Lung (tissue), 12 donors: ENCODE data around the gene ADAMTS12. TPM values are rescaled to one million over a fixed set of nuclear protein-coding genes. Genes with fewer than 3 reads are reported as not detected.
"Not testable (repeated sequence)": the region's sequence is repeated elsewhere in the genome, so short reads cannot be mapped to it uniquely, and the experiment has no call there.

Source experiments
- ATAC-seq: fragments of 200-7000 bp; cut with Tn5 transposase; one replicate; pipeline ENCODE4 v1.9.1; 2020; ENCODE audit warnings: moderate number of reproducible peaks; ENCODE audit not compliant: insufficient read depth, low FRiP score
- DNase-seq, 3 donors: peaks; one replicate each; pipeline ENCODE4 v3.0.0-alpha.2; 2013 to 2017
- H3K27ac ChIP-seq, 2 donors: one replicate each; pipeline ENCODE4 v1.5.1; 2013; ENCODE audit warnings: mild to moderate bottlenecking in 2 of 2, moderate library complexity in 2 of 2, control low read depth in 1 of 2, inconsistent platforms in 1 of 2, low read depth in 1 of 2, low read length in 1 of 2
- H3K27me3 ChIP-seq, 3 donors: one replicate each; pipeline ENCODE4 v1.5.1; 2013; ENCODE audit warnings: low read length in 2 of 3; ENCODE audit not compliant: control insufficient read depth in 3 of 3, insufficient read depth in 3 of 3
- H3K36me3 ChIP-seq, 4 donors: one replicate each; pipeline ENCODE4 v1.5.1; 2013; ENCODE audit warnings: low read length in 4 of 4, mild to moderate bottlenecking in 1 of 4, moderate library complexity in 1 of 4; ENCODE audit not compliant: control insufficient read depth in 4 of 4, insufficient read depth in 4 of 4
- H3K4me1 ChIP-seq, 5 donors: one replicate each; pipeline ENCODE4 v1.5.1; 2013; ENCODE audit warnings: low read length in 5 of 5, mild to moderate bottlenecking in 2 of 5, moderate library complexity in 1 of 5; ENCODE audit not compliant: control insufficient read depth in 5 of 5, insufficient read depth in 5 of 5
- H3K4me3 ChIP-seq: one replicate; pipeline ENCODE4 v1.5.1; 2013; ENCODE audit warnings: mild to moderate bottlenecking, control low read depth, moderate library complexity
- H3K9ac ChIP-seq, 2 donors: one replicate each; pipeline ENCODE4 v1.5.1; 2013; ENCODE audit warnings: low read length in 2 of 2, control low read depth in 1 of 2; ENCODE audit not compliant: insufficient read depth in 1 of 2
- H3K9me3 ChIP-seq, 4 donors: one replicate each; pipeline ENCODE4 v1.5.1; 2013; ENCODE audit warnings: low read length in 3 of 4, mild to moderate bottlenecking in 1 of 4, moderate library complexity in 1 of 4; ENCODE audit not compliant: control insufficient read depth in 4 of 4, insufficient read depth in 3 of 4
- WGBS, 2 donors: extraction: QIAGEN DNeasy Blood & Tissue Kit; methylation state at CpG; one replicate each; pipeline ENCODE4 v1.1.7; 2013; 5-methylcytosine and 5-hydroxymethylcytosine counted together
- polyA plus RNA-seq, 2 donors: library from polyadenylated mRNA; stranded (reverse); fragments of 200-250 nt; gene quantifications; one replicate each; pipeline ENCODE4 v1.2.1, GENCODE V29; 2013
- total RNA-seq, 2 donors: library from RNA; depleted of rRNA in 1 of 2; stranded (reverse); fragments of >200 nt in 1 of 2; gene quantifications; one replicate each; pipeline ENCODE4 v1.2.1, GENCODE V29; 2014 to 2021
- TF ChIP-seq, protein P1 (sequence below): IDR thresholded peaks from 2 replicates; pipeline ENCODE4 v1.5.1; 2012; ENCODE audit warnings: mild to moderate bottlenecking; ENCODE audit errors: control extremely low read depth, extremely low read depth
- donor health status: control.
- donor health status: control.
- donor health status: Bipolar disorder and iron deficiency.
- donor health status: healthy.
- donor health status: DM: yes; HTN: yes; CAD: no.

ADAMTS12 gene
- total and polyA plus RNA-seq, 4 donors, result 1.3 to 55.1 (median 4.3) TPM

DNA sequence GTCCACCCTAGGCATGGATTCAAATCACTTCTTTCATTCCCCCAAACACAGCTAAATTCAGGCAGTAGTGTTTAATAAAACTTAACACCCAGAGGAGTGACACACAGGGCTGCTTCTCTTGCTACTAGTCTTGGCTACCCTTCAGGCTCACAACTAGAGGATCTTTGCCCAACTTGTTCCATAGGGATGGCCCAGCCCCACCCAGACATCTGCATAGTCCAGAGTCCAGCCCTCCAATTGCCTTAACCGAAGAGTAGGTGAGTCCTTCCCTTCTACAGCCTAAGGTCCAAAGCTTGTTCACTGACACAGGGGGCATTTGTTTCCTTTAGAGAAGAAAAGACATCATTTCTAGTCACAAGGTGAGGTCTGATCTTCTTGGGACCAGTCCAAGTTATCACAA is 29.2 kb upstream of the ADAMTS12 start:
- no peak for ATAC-seq
- Histone ChIP-seq H3K27ac (no peak overlapping the region), H3K4me3 (no peak overlapping the region), H3K4me1 (no peaks in the 10 kb centered on the region), H3K9me3 (peaks cover 0 to 10% (median 3%) of the 10 kb centered on the region in 4 donors), H3K9ac (no peak overlapping the region), H3K27me3 (no peaks in the 10 kb centered on the region), H3K36me3 (no peaks in the 10 kb centered on the region)
- 84 to 100% methylated on average over 1 of the region's 1 CpG for WGBS, 2 donors
- DNase-seq, result no peak
- TF ChIP-seq, protein P1, sequence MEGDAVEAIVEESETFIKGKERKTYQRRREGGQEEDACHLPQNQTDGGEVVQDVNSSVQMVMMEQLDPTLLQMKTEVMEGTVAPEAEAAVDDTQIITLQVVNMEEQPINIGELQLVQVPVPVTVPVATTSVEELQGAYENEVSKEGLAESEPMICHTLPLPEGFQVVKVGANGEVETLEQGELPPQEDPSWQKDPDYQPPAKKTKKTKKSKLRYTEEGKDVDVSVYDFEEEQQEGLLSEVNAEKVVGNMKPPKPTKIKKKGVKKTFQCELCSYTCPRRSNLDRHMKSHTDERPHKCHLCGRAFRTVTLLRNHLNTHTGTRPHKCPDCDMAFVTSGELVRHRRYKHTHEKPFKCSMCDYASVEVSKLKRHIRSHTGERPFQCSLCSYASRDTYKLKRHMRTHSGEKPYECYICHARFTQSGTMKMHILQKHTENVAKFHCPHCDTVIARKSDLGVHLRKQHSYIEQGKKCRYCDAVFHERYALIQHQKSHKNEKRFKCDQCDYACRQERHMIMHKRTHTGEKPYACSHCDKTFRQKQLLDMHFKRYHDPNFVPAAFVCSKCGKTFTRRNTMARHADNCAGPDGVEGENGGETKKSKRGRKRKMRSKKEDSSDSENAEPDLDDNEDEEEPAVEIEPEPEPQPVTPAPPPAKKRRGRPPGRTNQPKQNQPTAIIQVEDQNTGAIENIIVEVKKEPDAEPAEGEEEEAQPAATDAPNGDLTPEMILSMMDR, result no peak

DNA sequence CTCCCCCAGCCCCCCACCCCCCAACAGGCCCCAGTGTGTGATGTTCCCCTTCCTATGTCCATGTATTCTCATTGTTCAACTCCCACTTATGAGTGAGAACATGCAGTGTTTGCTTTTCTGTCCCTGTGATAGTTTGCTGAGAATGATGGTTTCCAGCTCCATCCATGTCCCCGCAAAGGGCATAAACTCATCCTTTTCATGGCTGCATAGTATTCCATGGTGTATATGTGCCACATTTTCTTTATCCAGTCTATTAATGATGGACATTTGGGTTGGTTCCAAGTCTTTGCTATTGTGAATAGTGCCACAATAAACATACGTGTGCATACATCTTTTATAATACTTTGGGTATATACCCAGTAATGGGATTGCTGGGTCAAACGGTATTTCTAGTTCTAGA is 23.1 kb upstream of the ADAMTS12 start:
- H3K4me1 ChIP-seq, H3K27me3 ChIP-seq, DNase-seq, H3K9ac ChIP-seq, H3K4me3 ChIP-seq, ATAC-seq, H3K27ac ChIP-seq, H3K36me3 ChIP-seq: not testable (repeated sequence)
- 98% methylated on average over 3 of the region's 3 CpGs for WGBS, 2 donors
- peaks cover 0 to 10% (median 4%) of the 10 kb centered on the region in 4 donors for H3K9me3 ChIP-seq

DNA sequence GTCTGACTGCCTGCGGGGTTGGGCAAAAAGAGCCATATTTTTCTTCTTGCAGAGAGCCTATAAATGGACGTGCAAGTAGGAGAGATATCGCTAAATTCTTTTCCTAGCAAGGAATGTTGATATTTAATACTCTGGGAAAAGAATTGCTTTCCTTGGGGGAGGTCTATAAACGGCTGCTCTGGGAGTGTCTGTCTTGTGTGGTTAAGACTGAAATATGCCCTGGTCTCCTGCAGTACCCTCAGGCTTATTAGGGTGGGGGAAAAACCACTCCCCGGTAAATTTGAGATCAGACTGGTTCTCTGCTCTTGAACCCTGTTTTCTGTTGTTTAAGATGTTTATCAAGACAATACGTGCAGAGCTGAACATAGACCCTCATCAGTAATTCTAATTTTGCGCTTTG is 14.5 kb upstream of the ADAMTS12 start:
- not testable (repeated sequence) for H3K27me3 ChIP-seq, ATAC-seq, H3K27ac ChIP-seq, H3K9ac ChIP-seq, H3K4me1 ChIP-seq, H3K4me3 ChIP-seq, H3K36me3 ChIP-seq
- 86 to 87% methylated on average over 7 of the region's 7 CpGs for WGBS, 2 donors
- DNase-seq, result peak in 1 of 3 donors; percentile 9
- H3K9me3 ChIP-seq, result peaks cover 0 to 13% (median 9%) of the 10 kb centered on the region in 4 donors

DNA sequence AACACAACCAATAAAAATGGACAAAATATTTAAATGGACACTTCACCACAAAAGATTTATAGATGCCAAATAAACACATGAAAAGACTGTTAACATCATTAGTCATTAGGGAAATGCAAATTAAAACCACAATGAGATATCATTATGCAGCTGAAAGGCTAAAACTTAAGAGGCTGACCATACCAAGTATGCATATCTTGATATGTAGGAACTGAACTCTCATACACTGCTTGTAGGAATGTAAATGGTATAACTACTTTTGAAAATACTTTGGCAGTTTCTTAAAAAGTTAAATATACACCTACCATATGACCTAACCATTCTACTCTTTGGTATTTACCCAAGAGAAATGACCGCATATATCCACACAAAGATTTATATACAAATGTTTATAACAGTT is 13.6 kb upstream of the ADAMTS12 start:
- Histone ChIP-seq H3K9me3 (peaks cover 0 to 12% (median 9%) of the 10 kb centered on the region in 4 donors), H3K36me3 (no peaks in the 10 kb centered on the region), H3K27me3 (no peaks in the 10 kb centered on the region), H3K4me1 (peaks cover 0 to 3% (median 0%) of the 10 kb centered on the region in 5 donors), H3K4me3 (no peak overlapping the region), H3K27ac (no peak overlapping the region), H3K9ac (no peak overlapping the region)
- DNase-seq (no peak), ATAC-seq (no peak)
- WGBS, 2 donors, result 55 to 85% methylated on average over 1 of the region's 1 CpG
- TF ChIP-seq, protein P1, result no peak
